ENCODE data around the gene FOXP1.

FOXP1 gene

DNA sequence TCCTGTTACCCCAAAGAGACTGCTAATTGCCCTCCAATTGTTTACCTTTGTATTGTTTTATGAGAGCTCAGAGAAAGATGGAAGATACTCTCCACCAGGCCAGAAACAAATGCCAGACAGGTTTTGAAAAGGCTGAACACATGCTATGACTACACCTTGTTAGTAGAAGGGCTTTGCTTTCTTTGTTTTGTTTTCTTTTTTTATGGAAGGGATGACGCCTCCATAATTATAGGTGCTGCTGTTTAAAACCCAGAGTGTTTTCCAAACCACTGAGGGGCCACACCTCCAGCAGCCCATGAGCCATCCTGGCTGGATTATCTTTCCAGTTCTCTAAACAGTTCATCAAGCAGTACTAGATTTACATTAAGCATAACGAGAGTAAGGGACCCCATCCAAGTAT is 5.6 kb upstream of the FOXP1 start:
- intact Hi-C loops (cut with DNase I; ENCODE audit: low total_unique reads): loop anchor here (10.0 kb wide), 2 partner anchors 464 to 874 kb away; no protein-coding TSS in a partner anchor
- H3K27me3 ChIP-seq: no peaks in the 10 kb centered on the region
- no peak overlapping the region for H3K4me3 ChIP-seq
- no peak overlapping the region for H3K27ac ChIP-seq
- H3K9me3 ChIP-seq: no peaks in the 10 kb centered on the region
- H3K36me3 ChIP-seq: no peaks in the 10 kb centered on the region
- H3K4me1 ChIP-seq: peaks cover 0 to 27% (median 9%) of the 10 kb centered on the region in 4 donors
- no peak for TF ChIP-seq CTCF (IDR thresholded peaks at IDR 0.05)
- no peak for DNase-seq

GRCh38 chr3:71587958-71588357 is 4.4 kb upstream of the FOXP1 start:
- no peak for DNase-seq
- intact Hi-C loops (cut with DNase I; ENCODE audit: low total_unique reads): loop anchor here (2.0 to 10.0 kb wide), 3 partner anchors 463 to 1037 kb away; no protein-coding TSS in a partner anchor
- H3K27ac ChIP-seq: peak overlapping the region in 1 of 2 donors; percentile 26

GRCh38 chr3:71586810-71587242 is 3.3 kb upstream of the FOXP1 start:
- intact Hi-C loops (cut with DNase I; ENCODE audit: low total_unique reads): loop anchor here (2.0 to 10.0 kb wide), 3 partner anchors 462 to 1036 kb away; no protein-coding TSS in a partner anchor
- peaks cover 0 to 27% (median 9%) of the 10 kb centered on the region in 4 donors for H3K4me1 ChIP-seq
- H3K27me3 ChIP-seq: no peaks in the 10 kb centered on the region
- no peak overlapping the region for H3K4me3 ChIP-seq
- H3K27ac ChIP-seq: peak overlapping the region in 1 of 2 donors; percentile 93
- no peak for TF ChIP-seq CTCF (IDR thresholded peaks at IDR 0.05)
- no peaks in the 10 kb centered on the region for H3K9me3 ChIP-seq
- DNase-seq: no peak
- H3K36me3 ChIP-seq: no peaks in the 10 kb centered on the region

More at GRCh38 chr3:71587958-71588357, 4.4 kb upstream of the FOXP1 start:
- Histone ChIP-seq H3K4me3 (no peak overlapping the region), H3K9me3 (no peaks in the 10 kb centered on the region), H3K36me3 (no peaks in the 10 kb centered on the region), H3K27me3 (no peaks in the 10 kb centered on the region), H3K4me1 (peaks cover 0 to 27% (median 9%) of the 10 kb centered on the region in 4 donors)
- no peak for TF ChIP-seq CTCF (IDR thresholded peaks at IDR 0.05)

DNA sequence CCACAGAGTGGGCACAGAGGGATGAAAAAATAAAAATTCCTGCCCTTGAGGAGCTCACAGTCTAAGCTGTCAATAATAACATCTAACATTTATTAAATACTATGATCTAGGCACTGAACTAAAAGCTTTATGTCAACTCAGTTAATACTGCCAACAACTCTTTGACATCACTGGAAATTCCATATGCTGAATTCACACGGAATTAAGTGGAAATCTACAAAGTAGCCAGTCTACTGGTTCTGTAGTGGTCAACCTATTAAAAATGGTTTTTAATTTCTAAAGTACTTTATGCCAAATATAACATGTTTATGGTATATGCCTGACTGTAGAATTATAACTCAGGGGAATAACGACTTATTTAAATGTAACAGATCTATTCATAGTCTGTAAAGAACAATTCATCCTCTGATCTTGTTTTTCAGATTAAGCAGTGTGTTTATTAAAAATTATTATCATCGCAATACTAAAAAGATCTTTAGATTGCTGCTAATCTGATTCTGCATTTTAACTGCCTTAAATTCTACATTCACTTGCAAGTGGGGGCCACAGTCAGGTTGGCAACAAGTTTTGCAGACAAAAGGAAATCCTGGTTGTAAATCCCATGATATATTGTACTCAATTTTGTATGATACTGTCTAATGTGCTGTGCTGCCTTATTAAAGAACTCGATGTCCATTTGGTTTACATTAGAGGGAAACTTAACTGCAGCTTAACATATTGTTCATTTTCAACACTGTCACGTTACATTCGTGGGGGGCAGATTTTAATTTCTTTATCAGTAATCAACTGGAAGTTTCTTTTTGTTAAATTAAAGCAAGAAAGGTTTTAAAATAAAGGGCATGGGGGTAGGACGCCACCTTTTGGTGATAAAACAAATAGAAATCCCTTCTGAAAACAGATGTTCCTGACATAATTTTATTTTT is 2.6 kb upstream of the FOXP1 start:
- H3K27me3 ChIP-seq: no peaks in the 10 kb centered on the region
- peak; percentile 51 to 77 for TF ChIP-seq CTCF (IDR thresholded peaks at IDR 0.05)
- peak overlapping the region; percentile 93 to 99 for H3K27ac ChIP-seq
- H3K4me3 ChIP-seq: no peak overlapping the region
- H3K36me3 ChIP-seq: no peaks in the 10 kb centered on the region
- no peaks in the 10 kb centered on the region for H3K9me3 ChIP-seq
- intact Hi-C loops (cut with DNase I; ENCODE audit: low total_unique reads): loop anchor here (2.0 to 10.0 kb wide), 3 partner anchors 461 to 1035 kb away; no protein-coding TSS in a partner anchor
- DNase-seq: no peak
- H3K4me1 ChIP-seq: peaks cover 0 to 27% (median 9%) of the 10 kb centered on the region in 4 donors

DNA sequence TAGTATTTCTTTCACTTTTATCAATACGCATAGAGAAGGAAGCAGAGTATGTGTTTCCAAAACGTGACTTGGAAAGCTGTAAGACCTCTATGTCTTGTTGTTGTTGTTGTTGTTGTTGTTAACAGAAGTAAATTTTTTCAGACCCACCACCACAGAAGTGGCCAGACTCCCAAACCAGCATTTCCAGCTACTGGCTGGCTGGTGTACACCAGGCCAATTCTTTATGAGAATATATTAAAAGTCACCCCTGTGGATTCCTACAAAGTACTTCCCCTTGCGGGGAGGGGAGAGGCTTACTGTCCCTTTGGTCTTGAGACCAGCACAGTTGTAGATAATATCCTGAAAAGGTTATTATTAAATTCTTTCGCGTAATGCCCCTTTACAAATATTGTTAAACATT is 1.6 kb upstream of the FOXP1 start:
- no peaks in the 10 kb centered on the region for H3K36me3 ChIP-seq
- TF ChIP-seq CTCF (IDR thresholded peaks at IDR 0.05): no peak
- DNase-seq: peak in 1 of 2 donors; percentile 25
- peaks cover 0 to 35% (median 11%) of the 10 kb centered on the region in 4 donors for H3K4me1 ChIP-seq
- H3K27me3 ChIP-seq: no peaks in the 10 kb centered on the region
- no peaks in the 10 kb centered on the region for H3K9me3 ChIP-seq
- H3K4me3 ChIP-seq: peak overlapping the region; percentile 75 to 92
- intact Hi-C loops (cut with DNase I; ENCODE audit: low total_unique reads): loop anchor here (10.0 kb wide), 2 partner anchors 460 to 870 kb away; no protein-coding TSS in a partner anchor
- H3K27ac ChIP-seq: peak overlapping the region; percentile 93 to 99

All from tibial artery (tissue), 4 donors.